GM12878 (cell line): ENCODE measurements around the gene RHOT1. TPM values are rescaled to one million over a fixed set of nuclear protein-coding genes. Genes with fewer than 3 reads are reported as not detected.
A peak's percentile ranks its signal among the peaks of the same experiment; 100 is the strongest.

Experiments
- BCLAF1 ChIP-seq: fragments of 450-650 bp; IDR thresholded peaks from 2 replicates; pipeline ENCODE4 v1.6.1; 2017; ENCODE audit warnings: antibody characterized with exemption, mild to moderate bottlenecking, moderate library complexity
- BHLHE40 ChIP-seq, 2 experiments: fragments of 450-650 bp in 1 of 2; IDR thresholded peaks; 2 replicates each; pipeline ENCODE4 v1.6.1; 2011 to 2017; ENCODE audit warnings: low read depth in 2 of 2, borderline replicate concordance in 1 of 2, improper control_type of control experiment in 1 of 2, low read length in 1 of 2, mild to moderate bottlenecking in 1 of 2
- FOS ChIP-seq: IDR thresholded peaks from 3 replicates; pipeline ENCODE4 v1.6.1; 2011; ENCODE audit warnings: borderline replicate concordance; ENCODE audit not compliant: insufficient read length; ENCODE audit errors: extremely low read depth
- HDGF ChIP-seq: fragments of 450-650 bp; IDR thresholded peaks from 2 replicates; pipeline ENCODE4 v1.6.1; 2016; ENCODE audit warnings: antibody characterized with exemption
- NR2C1 ChIP-seq: fragments of 450-650 bp; IDR thresholded peaks from 2 replicates; pipeline ENCODE4 v1.6.1; 2017; ENCODE audit warnings: antibody characterized with exemption, mild to moderate bottlenecking, moderate library complexity
- RELA ChIP-seq: fragments of 450-650 bp; IDR thresholded peaks from 2 replicates; pipeline ENCODE4 v1.8.0; 2014; ENCODE audit warnings: borderline replicate concordance; ENCODE audit not compliant: partially characterized antibody
- STAT1 ChIP-seq: fragments of 450-650 bp; conservative IDR thresholded peaks from 2 replicates; pipeline ENCODE4 v1.6.1; 2014; ENCODE audit warnings: antibody characterized with exemption, mild to moderate bottlenecking
- TCF12 ChIP-seq: IDR thresholded peaks from 2 replicates; pipeline ENCODE4 v1.6.1; 2011; ENCODE audit warnings: low read depth, mild to moderate bottlenecking, low read length
- ZBED1 ChIP-seq: IDR thresholded peaks from 2 replicates; pipeline ENCODE4 v1.6.1; 2016; ENCODE audit warnings: borderline replicate concordance
- ZBTB11 ChIP-seq: fragments of 450-650 bp; formaldehyde crosslinking; IDR thresholded peaks from 2 replicates; pipeline ENCODE4 v1.5.0; 2022; ENCODE audit warnings: mild to moderate bottlenecking, missing genetic modification characterization
- ZNF24 ChIP-seq: fragments of 450-650 bp; IDR thresholded peaks from 2 replicates; pipeline ENCODE4 v1.6.1; 2017; ENCODE audit warnings: antibody characterized with exemption, mild to moderate bottlenecking
- ZNF622 ChIP-seq: fragments of 450-650 bp; IDR thresholded peaks from 2 replicates; pipeline ENCODE4 v1.6.1; 2017; ENCODE audit warnings: mild to moderate bottlenecking, inconsistent platforms
- polyA plus RNA-seq, 11 experiments: library from polyadenylated mRNA; depleted of rRNA in 4 of 11; unstranded in 6 of 11; stranded (reverse) in 5 of 11; fragments of >200 nt; fragmentation: Nextera tagmentation in 4 of 11; fragmentation: Illumina TruSeq in 1 of 11; extraction: Ambion mirVana in 4 of 11; extraction: Trizol in 1 of 11; gene quantifications; 1 replicate in 1 of 11; 2 replicates in 10 of 11; pipeline versions ENCODE4 v1.2.1 to v1.2.3, GENCODE V29; 2011 to 2016; ENCODE audit warnings: inconsistent platforms in 2 of 11, missing spikeins in 2 of 11, low read depth in 1 of 11
- total RNA-seq, 4 experiments: library from RNA; depleted of rRNA in 3 of 4; stranded (reverse); fragments of >200 nt in 3 of 4; fragmentation: Illumina TruSeq in 1 of 4; extraction: Trizol in 1 of 4; gene quantifications; 2 replicates each; pipeline versions ENCODE4 v1.2.1 to v1.2.3, GENCODE V29; 2013 to 2021
- TF ChIP-seq, protein P1 (sequence below): fragments of 450-650 bp; IDR thresholded peaks from 2 replicates; pipeline ENCODE4 v1.6.1; 2016; ENCODE audit warnings: mild to moderate bottlenecking, moderate library complexity, borderline replicate concordance
- TF ChIP-seq, protein P2 (sequence below): fragments of 450-650 bp; IDR thresholded peaks from 2 replicates; pipeline ENCODE4 v1.6.1; 2017; ENCODE audit warnings: mild to moderate bottlenecking, moderate library complexity

The RHOT1 gene
- total and polyA plus RNA-seq, 10 of the 15 experiments (the other 5 are each of a cell fraction or from before 2014, with no cell fraction given) = 13.3 to 68.2 (median 22.8) TPM

DNA sequence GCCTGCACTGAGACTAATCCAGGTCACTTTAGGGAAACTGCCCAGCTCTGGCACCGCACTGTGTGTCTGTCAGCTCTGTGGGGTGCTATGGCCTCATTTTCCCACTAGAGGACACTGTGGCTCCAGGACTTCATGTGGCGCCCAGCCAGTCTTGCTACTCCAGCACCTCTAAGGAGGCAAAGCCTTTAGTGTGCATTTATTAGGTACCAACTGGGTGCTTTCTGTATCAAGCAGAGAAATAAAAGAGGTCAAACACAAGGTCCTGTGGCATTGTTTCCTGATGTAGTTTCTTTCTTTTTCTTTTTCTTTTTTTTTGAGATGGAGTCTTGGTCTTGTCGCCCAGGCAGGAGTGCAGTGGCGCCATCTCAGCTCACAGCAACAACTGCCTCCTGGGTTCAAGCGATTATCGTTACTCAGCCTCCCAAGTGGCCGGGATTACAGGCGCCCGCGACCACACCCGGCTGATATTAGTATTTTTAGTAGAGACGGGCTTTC, 110.9 kb downstream of the RHOT1 start (continued):
- TF ChIP-seq BHLHE40 (IDR thresholded peaks at IDR 0.05; ENCODE audit: borderline replicate concordance in 1 of 2, low read depth in 2 of 2, low read length in 1 of 2) (peak in 1 of 2 experiments; percentile 41; a peak in 1 of 4 replicates), ZNF24 (no peak), ZBED1 (no peak), STAT1 (no peak), NR2C1 (no peak), BCLAF1 (no peak), ZBTB11 (no peak), ZNF622 (no peak), TCF12 (no peak), FOS (no peak), RELA (no peak), HDGF (no peak)
- TF ChIP-seq, protein P1, sequence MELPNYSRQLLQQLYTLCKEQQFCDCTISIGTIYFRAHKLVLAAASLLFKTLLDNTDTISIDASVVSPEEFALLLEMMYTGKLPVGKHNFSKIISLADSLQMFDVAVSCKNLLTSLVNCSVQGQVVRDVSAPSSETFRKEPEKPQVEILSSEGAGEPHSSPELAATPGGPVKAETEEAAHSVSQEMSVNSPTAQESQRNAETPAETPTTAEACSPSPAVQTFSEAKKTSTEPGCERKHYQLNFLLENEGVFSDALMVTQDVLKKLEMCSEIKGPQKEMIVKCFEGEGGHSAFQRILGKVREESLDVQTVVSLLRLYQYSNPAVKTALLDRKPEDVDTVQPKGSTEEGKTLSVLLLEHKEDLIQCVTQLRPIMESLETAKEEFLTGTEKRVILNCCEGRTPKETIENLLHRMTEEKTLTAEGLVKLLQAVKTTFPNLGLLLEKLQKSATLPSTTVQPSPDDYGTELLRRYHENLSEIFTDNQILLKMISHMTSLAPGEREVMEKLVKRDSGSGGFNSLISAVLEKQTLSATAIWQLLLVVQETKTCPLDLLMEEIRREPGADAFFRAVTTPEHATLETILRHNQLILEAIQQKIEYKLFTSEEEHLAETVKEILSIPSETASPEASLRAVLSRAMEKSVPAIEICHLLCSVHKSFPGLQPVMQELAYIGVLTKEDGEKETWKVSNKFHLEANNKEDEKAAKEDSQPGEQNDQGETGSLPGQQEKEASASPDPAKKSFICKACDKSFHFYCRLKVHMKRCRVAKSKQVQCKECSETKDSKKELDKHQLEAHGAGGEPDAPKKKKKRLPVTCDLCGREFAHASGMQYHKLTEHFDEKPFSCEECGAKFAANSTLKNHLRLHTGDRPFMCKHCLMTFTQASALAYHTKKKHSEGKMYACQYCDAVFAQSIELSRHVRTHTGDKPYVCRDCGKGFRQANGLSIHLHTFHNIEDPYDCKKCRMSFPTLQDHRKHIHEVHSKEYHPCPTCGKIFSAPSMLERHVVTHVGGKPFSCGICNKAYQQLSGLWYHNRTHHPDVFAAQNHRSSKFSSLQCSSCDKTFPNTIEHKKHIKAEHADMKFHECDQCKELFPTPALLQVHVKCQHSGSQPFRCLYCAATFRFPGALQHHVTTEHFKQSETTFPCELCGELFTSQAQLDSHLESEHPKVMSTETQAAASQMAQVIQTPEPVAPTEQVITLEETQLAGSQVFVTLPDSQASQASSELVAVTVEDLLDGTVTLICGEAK = no peak
- TF ChIP-seq, protein P2, sequence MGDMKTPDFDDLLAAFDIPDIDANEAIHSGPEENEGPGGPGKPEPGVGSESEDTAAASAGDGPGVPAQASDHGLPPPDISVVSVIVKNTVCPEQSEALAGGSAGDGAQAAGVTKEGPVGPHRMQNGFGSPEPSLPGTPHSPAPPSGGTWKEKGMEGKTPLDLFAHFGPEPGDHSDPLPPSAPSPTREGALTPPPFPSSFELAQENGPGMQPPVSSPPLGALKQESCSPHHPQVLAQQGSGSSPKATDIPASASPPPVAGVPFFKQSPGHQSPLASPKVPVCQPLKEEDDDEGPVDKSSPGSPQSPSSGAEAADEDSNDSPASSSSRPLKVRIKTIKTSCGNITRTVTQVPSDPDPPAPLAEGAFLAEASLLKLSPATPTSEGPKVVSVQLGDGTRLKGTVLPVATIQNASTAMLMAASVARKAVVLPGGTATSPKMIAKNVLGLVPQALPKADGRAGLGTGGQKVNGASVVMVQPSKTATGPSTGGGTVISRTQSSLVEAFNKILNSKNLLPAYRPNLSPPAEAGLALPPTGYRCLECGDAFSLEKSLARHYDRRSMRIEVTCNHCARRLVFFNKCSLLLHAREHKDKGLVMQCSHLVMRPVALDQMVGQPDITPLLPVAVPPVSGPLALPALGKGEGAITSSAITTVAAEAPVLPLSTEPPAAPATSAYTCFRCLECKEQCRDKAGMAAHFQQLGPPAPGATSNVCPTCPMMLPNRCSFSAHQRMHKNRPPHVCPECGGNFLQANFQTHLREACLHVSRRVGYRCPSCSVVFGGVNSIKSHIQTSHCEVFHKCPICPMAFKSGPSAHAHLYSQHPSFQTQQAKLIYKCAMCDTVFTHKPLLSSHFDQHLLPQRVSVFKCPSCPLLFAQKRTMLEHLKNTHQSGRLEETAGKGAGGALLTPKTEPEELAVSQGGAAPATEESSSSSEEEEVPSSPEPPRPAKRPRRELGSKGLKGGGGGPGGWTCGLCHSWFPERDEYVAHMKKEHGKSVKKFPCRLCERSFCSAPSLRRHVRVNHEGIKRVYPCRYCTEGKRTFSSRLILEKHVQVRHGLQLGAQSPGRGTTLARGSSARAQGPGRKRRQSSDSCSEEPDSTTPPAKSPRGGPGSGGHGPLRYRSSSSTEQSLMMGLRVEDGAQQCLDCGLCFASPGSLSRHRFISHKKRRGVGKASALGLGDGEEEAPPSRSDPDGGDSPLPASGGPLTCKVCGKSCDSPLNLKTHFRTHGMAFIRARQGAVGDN = no peak
